HL-60 (cell line): ENCODE data around the gene LRRC46.

Experiments used
- DNase-seq, 2 experiments: peaks; one replicate each; pipeline ENCODE4 v3.0.0-alpha.2; 2010 to 2020; ENCODE audit warnings: low read depth in 1 of 2, low spot score in 1 of 2
- H3K27ac ChIP-seq: fragments of 250-450 bp; sonication (Bioruptor Pico); replicated peaks from 2 replicates; pipeline ENCODE4 v1.5.1; 2020; ENCODE audit warnings: mild to moderate bottlenecking, moderate library complexity
- H3K27me3 ChIP-seq: fragments of 250-450 bp; sonication (Bioruptor Pico); 2 replicates; pipeline ENCODE4 v1.5.1; 2021; ENCODE audit warnings: mild to moderate bottlenecking, moderate library complexity; ENCODE audit not compliant: insufficient read depth, poor library complexity, severe bottlenecking
- H3K4me3 ChIP-seq: replicated peaks from 2 replicates; pipeline ENCODE4 v1.5.1; 2011; ENCODE audit warnings: mild to moderate bottlenecking, control low read depth, low read length; ENCODE audit not compliant: insufficient read depth
- GABPA ChIP-seq: IDR thresholded peaks from 2 replicates; pipeline ENCODE4 v1.6.1; 2012; ENCODE audit warnings: low read depth
- POLR2AphosphoS5 ChIP-seq: IDR thresholded peaks from 2 replicates; pipeline ENCODE4 v1.6.1; 2012; ENCODE audit warnings: low read depth
- REST ChIP-seq: IDR thresholded peaks from 2 replicates; pipeline ENCODE4 v1.6.1; 2012; ENCODE audit warnings: low read depth; ENCODE audit not compliant: insufficient replicate concordance
- SPI1 ChIP-seq: IDR thresholded peaks from 2 replicates; pipeline ENCODE4 v1.6.1; 2012; ENCODE audit warnings: low read depth, mild to moderate bottlenecking, borderline replicate concordance
- TF ChIP-seq, protein P1 (sequence below): IDR thresholded peaks from one replicate; pipeline ENCODE4 v1.5.1; 2011; ENCODE audit warnings: low read length, control low read depth, inconsistent platforms; ENCODE audit not compliant: insufficient read depth

The LRRC46 gene

DNA sequence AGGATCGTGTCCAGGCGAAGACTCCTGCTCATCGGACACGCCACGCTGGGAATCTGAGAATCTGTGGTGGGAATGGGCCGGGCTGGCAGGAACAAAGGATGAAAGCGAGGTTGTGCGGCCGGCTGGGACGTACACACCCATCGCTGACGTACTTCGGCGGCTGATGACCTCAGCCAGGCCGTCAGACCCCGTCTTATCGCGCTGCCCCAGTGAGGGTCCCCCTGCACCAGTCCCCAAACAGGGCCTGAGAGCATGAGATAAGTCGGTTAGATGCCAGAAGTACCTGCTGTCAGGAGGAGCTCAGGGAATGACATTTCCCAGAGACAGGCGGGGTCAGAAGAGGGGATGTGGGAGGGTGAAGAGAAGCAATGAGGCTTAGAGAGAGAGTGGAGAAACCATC is 35.5 kb downstream of the LRRC46 start:
- H3K27me3 ChIP-seq = peaks cover 14% of the 10 kb centered on the region
- no peak overlapping the region for H3K4me3 ChIP-seq

DNA sequence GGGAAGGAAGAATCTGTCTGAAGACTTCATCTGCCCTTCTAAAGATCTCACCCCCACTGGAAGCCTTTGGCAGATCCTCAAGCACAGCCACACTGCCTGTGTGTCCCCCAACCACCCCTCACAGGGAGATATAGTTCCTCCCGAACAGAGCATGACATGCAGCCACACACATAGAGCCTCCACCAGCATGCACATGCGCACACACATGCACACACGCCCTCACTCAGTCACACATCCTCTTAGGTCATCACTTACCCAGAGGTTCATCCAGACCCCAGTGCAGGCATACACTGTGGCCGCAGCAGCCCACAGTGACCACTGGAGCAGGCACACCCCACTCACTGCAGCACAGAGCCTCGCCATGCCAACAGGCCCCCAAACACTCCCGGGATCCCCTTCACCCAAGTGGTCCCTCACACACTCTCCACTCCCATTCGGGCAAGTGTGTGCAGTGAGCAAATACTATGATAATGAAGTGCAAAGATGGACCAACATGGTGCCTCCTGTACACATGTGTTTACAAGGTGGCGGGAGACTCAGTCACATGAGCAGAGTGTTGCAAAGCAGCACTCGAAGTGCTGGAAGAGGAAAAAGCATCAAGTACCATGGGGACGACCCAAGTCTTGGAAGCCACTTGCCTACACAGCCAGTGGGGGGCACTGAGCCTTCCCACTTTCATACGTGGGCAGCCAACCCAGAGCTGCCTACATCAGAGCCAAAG is 36.5 kb downstream of the LRRC46 start:
- no peak overlapping the region for H3K27ac ChIP-seq
- H3K4me3 ChIP-seq = no peak overlapping the region
- DNase-seq = no peak
- TF ChIP-seq GABPA = no peak
- TF ChIP-seq, protein P1, sequence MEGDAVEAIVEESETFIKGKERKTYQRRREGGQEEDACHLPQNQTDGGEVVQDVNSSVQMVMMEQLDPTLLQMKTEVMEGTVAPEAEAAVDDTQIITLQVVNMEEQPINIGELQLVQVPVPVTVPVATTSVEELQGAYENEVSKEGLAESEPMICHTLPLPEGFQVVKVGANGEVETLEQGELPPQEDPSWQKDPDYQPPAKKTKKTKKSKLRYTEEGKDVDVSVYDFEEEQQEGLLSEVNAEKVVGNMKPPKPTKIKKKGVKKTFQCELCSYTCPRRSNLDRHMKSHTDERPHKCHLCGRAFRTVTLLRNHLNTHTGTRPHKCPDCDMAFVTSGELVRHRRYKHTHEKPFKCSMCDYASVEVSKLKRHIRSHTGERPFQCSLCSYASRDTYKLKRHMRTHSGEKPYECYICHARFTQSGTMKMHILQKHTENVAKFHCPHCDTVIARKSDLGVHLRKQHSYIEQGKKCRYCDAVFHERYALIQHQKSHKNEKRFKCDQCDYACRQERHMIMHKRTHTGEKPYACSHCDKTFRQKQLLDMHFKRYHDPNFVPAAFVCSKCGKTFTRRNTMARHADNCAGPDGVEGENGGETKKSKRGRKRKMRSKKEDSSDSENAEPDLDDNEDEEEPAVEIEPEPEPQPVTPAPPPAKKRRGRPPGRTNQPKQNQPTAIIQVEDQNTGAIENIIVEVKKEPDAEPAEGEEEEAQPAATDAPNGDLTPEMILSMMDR = no peak
- TF ChIP-seq REST = no peak
- no peak for TF ChIP-seq SPI1
- no peak for TF ChIP-seq POLR2AphosphoS5
- H3K27me3 ChIP-seq = peaks cover 14% of the 10 kb centered on the region

More for the DNA sequence above, 35.5 kb downstream of the LRRC46 start:
- H3K27ac ChIP-seq = no peak overlapping the region
- no peak for DNase-seq
- no peak for TF ChIP-seq GABPA
- no peak for TF ChIP-seq SPI1
- TF ChIP-seq, protein P1 = no peak
- TF ChIP-seq REST = no peak
- TF ChIP-seq POLR2AphosphoS5 = no peak

DNA sequence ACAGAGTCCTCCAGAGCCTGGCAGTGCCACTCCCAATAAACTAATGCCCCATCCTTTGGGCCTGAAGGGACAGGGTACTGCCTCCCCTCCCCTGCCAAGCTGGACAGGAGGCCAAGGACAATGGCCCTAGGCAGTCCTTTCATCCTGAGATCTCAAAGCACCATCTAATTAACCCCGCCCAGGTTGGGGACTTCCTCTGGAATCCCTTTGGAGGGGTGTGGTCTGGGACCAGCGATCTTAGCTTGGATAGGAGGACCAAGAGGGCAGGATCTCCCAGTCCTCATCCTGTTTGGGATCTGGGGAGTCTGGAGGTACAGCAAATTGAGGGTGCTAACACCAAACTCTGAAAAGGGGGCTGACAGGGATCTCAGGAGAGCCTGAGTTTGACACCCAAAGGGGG is 37.6 kb downstream of the LRRC46 start:
- peaks cover 14% of the 10 kb centered on the region for H3K27me3 ChIP-seq

More for the DNA sequence above, 37.6 kb downstream of the LRRC46 start:
- DNase-seq = no peak
- Histone ChIP-seq H3K27ac (no peak overlapping the region), H3K4me3 (no peak overlapping the region)
- TF ChIP-seq POLR2AphosphoS5 = no peak
- TF ChIP-seq REST = no peak
- no peak for TF ChIP-seq GABPA
